IPS-NIHi11 (cell line): Measurements from ENCODE around the gene TMEM25.
"Not testable (repeated sequence)": the region's sequence is repeated elsewhere in the genome, so short reads cannot be mapped to it uniquely, and the experiment has no call there.

ENCODE experiments used
- DNase-seq: peaks from one replicate; pipeline ENCODE4 v3.0.0; 2012; ENCODE audit warnings: mixed read lengths, low spot score

Gene TMEM25

DNA sequence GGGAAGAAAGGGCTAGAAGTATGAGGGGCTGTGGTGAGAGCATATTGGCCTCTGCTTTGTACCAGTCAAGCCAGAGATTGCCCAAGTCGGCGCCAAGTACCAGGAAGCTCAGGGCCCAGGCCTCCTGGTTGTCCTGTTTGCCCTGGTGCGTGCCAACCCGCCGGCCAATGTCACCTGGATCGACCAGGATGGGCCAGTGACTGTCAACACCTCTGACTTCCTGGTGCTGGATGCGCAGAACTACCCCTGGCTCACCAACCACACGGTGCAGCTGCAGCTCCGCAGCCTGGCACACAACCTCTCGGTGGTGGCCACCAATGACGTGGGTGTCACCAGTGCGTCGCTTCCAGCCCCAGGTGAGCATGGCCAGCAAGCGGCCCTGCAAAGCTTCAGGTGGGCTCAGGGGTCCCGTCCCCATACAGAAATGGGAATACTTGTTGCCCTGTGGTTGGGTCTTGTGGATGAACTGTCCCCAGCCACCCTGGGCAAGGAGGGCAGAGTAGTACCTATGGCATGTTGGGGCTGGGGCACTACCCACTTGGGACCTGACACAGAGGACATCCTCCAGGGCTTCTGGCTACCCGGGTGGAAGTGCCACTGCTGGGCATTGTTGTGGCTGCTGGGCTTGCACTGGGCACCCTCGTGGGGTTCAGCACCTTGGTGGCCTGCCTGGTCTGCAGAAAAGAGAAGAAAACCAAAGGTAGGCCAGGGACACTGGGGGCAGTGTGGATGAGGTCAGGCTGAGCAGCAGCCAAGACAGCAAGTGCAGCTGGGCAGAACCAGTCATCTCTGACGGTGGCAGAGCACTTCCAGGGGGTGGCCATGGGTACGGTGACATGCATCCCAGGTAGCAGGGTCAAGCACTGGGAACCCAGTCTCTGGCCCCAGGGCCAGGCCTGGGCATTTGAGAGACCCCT, 2.1 kb downstream of the TMEM25 start:
- no peak for DNase-seq

DNA sequence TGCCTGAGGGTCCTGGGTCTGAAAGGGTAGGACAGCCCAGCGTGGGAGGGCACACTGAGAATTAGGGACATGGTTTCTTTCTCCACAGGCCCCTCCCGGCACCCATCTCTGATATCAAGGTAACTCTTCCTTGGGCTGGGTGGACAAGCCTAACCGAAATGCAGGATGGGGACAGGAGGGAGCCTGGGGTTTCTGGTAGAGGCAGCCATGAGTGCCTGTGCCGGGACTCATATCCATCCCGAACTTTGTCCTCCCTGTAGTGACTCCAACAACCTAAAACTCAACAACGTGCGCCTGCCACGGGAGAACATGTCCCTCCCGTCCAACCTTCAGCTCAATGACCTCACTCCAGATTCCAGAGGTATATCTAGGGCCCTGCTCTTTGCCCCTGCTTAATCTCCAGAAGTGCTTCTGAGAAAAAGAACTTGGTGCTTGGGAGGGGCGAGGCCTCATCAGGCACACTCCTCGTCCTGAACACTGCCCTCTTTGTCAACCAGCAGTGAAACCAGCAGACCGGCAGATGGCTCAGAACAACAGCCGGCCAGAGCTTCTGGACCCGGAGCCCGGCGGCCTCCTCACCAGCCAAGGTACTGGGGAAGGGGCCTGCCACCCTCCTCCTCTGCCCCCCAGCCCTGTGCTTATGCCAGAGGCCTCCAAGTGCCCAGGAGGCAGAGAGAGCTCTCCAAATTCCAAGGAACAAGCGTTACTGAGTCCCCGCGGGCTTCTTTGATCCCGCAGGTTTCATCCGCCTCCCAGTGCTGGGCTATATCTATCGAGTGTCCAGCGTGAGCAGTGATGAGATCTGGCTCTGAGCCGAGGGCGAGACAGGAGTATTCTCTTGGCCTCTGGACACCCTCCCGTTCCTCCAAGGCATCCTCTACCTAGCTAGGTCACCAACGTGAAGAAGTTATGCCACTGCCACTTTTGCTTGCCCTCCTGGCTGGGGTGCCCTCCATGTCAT, 3.1 kb downstream of the TMEM25 start:
- no peak for DNase-seq

DNA sequence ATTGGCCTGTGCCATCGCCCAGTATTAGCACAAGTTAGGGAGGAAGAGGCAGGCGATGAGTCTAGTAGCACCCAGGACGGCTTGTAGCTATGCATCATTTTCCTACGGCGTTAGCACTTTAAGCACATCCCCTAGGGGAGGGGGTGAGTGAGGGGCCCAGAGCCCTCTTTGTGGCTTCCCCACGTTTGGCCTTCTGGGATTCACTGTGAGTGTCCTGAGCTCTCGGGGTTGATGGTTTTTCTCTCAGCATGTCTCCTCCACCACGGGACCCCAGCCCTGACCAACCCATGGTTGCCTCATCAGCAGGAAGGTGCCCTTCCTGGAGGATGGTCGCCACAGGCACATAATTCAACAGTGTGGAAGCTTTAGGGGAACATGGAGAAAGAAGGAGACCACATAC, 4.3 kb downstream of the TMEM25 start:
- DNase-seq = no peak

DNA sequence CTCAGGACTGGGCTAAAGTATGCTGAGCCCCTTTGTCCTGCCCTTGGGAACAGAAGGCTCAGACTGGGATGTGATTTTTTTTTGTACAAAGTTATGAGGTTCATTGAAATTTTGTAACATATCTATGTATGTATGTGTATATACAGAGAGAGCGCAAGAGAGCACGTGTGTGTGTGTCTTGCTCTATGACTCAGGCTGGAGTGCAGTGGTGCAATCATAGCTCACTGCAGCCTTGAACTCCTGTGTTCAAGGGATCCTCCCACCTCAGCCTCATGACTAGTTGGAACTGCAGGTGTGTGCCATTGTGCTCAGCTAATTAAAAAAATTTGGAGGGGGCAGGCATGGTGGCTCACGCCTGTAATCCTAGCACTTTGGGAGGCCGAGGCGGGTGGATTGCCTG, 5.7 kb downstream of the TMEM25 start:
- no peak for DNase-seq

DNA sequence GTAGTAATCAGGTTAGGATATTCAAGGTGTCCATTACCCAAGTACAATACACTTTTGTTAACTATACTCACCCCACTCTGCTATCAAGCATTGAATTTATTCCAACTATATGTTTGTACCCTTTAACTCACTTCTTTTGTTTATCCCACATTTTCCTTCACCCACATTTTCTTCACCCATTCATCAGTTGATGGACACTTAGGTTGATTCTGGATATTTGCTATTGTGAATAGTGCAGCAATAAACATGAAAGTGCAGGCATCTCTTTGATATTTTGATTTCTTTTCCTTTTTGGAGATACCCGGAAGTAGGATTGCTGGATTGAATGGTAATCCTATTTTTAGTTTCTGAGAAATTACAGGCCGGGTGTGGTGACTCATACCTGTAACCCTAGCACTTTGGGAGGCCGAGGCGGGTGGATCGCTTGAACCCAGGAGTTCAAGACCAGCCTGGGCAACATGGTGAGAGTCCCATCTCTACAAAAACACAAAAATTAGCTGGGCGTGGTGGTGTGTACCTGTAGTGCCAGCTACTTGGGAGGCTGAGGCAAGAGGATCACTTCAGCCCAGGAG, 6.5 kb downstream of the TMEM25 start:
- no peak for DNase-seq

DNA sequence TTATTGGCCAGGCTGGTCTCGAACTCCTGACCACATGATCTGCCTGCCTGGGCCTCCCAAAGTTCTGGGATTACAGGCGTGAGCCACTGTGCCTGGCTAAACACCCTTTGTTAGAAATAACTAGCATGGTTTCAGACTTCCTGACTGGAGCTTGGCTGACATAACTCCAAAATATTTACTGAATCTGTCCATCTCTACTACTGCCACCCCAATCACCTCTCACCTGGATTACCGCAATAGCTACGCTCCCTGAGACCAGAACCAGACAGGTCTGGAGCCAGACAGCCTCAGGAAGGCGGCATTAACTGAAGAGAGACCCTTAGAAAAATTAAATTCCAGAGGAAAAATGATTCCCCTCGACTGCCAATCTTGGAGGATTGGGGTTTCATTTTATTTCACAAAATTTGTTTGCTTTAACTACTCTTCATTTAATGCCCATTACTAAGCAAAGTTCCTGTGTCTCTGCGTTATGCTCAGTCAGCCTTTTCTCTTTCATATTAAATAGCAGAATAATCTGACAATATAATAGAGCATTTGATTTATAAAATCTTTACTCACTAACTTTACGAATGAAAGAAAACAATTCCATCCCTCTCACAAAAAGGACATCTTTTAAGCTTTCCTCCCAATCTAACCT, 13.1 kb downstream of the TMEM25 start:
- no peak for DNase-seq

DNA sequence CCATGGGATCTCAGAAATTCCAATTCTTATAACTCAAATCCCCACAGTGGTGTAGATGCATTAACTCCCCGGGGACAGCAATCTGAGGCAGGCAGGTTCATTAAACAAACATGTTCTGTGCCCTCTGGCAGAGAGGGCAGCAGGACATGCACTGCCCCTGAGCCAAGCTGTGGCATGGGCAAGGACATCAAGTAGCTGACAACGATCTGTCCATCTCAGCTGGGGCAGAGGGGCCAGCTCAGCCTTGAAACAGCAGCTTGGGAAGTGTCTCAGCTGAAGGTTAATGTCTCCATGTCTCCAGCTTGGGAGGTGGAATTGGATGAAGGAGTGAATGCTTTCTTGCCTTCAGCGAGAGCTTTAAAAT, 13.6 kb downstream of the TMEM25 start:
- DNase-seq = no peak

DNA sequence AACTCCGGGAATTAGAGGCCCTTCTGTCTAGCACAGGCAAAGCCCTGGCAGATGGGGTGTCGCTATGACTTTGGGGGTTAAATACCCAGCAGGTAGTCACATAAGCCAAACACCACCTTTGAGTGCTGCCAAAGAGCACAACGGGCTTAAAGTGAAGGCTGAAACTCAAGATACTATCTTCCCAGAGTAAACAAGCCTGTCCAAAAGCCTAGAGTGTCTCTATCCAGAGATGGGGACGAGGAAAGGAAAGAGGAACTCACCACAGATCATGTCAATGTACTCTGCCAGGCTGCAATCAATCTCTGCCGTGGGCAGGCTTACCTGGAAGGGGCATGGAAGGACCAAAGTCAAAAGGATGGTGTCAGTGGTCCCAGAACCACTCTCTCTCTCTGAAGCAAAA, 14.5 kb downstream of the TMEM25 start:
- DNase-seq = no peak

DNA sequence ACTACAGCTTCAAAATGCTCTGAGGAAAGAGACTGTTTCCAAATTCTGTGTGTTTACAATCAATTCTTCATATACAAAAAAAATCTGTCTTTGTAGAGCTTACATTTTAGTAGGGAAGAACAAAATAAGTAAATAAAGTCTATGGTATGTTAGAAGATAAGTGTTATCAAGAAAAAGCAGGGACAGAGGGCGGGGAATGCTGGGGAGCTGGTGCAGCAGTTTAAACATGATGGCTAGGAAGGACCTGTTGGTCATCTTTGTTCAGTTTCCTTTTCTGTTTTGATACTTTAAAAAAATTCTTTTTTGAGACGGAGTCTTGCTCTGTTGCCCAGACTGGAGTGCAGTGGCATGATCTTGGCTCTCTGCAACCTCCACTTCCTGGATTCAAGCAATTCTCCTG, 16.1 kb downstream of the TMEM25 start:
- no peak for DNase-seq

DNA sequence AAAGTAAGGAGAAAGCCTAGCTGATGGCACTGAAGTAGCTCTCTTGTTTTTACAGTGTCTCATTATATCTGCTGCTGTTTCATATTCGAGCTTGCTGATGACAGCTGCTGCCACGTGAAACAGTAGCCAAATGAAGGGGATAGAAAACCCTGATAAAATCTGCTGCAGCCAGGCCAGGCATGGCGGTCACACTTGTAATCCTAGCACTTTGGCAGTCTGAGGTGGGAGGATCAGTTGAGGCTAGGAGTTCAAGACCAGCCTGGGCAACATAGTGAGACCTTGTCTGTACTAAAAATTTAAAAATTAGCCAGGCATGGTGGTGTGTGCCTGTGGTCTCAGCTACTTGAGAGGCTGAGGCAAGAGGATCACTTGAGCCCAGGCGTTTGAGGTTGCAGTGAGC, 21.3 kb downstream of the TMEM25 start:
- no peak for DNase-seq

DNA sequence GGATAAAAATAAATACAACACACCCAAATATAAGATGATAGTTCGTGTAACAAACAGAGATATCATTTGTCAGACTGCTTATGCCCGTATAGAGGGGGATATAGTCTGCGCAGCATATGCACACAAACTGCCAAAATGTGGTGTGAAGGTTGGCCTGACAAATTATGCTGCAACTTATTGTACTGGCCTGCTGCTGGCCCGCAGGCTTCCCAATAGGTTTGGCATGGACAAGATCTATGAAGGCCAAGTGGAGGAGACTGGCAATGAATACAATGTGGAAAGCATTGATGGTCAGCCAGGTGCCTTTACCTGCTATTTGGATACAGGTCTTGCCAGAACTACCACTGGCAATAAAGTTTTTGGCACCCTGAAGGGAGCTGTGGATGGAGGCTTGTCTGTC, 29.8 kb downstream of the TMEM25 start:
- DNase-seq = no peak

DNA sequence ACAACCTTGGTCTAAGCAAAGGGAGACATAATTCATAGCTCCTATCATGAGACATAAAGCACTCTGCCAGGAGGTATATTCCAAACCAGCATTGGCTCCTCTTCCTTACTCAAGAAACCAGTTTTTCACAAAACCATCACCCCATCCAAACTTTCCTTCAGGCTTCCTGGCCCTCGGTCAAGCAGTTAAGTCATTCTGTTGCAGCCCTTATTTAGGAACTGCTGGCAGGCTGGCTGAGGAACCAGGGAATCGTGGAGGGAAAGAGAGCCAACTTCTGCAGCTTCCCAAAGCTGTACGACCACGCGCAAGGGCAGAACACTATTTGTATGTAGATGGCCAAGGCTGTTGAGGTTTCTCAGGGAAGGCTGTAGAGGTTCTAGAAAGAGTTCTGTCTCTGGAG, 34.1 kb downstream of the TMEM25 start:
- no peak for DNase-seq

DNA sequence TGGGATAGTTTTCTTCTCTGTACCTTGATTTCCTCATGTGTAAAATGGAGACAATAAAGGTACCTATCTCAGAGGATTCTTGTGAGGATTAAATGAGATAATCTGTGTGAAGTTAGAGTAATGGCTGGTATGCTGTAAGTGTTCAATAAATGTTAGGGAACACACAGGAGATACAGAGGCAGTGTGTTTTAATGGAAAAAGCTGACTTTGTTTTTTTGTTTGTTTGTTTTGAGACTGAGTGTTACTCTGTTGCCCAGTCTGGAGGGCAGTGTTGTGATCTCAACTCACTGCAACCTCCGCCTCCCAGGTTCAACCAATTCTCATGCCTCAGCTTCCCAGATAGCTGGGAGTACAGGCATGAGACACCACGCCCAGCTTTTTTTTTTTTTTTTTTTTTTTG, 38.7 kb downstream of the TMEM25 start:
- DNase-seq = no peak

DNA sequence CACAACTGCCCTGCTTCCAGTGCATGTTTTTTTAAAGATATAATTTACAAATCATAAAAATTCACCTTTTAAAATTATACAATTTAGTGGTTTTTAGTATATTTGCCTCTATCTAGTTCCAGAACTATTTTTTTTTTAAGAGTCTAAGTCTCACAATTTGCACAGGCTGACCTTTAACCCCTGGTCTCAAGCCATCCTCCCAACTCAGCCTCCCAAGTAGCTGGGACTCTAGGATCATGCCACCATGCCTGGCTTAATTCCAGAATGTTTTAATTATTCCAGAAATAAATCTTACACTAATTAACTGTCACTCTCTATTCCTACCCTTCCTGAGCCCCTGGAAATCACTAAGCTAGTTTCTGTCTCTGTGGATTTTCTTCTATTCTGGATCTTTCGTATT, 39.8 kb downstream of the TMEM25 start:
- DNase-seq = no peak

DNA sequence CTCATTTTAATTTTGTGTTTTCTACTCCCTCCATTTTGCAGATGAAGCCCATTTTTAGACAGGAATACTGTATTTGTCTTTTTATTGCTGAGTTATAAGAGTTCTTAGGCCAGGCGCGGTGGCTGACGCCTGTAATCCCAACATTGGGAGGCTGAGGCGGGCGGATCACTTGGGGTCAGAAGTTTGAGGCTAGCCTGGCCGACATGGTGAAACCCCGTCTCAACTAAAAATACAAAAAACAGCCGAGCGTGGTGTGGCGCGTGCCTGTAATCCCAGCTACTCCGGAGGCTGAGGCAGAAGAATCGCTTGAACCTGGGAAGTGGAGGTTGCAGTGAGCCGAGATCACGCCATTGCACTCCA, 40.7 kb downstream of the TMEM25 start:
- DNase-seq = not testable (repeated sequence)

DNA sequence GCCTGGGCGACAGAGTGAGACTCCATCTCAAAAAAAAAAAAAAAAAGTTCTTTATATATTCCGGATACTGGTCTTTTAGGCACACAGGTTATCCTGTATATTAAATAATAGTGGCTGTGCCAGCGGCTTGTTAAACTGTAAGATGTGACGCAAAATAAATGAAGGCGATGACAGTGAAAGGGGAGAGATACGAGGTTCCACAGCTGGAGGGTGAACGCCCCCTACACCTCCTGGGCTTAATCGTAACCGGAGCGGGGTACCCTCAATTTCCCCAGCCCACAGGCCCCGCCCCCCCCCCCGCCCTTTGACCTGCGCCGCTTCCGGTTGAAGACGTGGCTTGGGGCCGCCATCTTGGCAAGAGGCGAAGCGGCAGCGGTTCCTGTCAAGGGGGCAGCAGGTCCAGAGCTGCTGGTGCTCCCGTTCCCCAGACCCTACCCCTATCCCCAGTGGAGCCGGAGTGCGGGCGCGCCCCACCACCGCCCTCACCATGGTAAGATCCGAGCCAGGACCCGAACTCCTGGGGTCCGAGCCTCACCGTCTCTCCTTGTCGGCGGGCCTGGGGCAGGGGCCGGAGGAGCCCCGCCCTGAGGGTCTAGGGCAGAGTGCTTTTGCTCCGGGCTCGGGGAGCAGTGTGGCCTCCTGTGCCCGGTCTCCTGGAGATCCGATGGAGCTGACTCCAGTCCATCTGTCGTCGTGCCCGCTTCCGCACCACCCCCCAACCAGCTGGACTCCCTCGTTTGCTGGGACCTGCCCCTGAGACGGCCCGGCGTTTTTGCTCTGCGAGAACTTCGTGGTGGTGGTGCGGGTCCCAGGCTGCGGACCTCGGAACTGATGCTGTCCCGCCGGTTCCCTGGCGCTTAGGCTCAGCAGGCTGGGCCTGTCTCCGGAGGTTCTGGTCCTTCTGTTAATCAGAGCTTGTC, 41.3 kb downstream of the TMEM25 start, which contains the start of gene ARCN1:
TSS of gene ARCN1 (plus strand) at position 349 of the 920 bp plus-strand sequence. CDS start at position 488, 139 bp downstream.
- peak; percentile 91 for DNase-seq

DNA sequence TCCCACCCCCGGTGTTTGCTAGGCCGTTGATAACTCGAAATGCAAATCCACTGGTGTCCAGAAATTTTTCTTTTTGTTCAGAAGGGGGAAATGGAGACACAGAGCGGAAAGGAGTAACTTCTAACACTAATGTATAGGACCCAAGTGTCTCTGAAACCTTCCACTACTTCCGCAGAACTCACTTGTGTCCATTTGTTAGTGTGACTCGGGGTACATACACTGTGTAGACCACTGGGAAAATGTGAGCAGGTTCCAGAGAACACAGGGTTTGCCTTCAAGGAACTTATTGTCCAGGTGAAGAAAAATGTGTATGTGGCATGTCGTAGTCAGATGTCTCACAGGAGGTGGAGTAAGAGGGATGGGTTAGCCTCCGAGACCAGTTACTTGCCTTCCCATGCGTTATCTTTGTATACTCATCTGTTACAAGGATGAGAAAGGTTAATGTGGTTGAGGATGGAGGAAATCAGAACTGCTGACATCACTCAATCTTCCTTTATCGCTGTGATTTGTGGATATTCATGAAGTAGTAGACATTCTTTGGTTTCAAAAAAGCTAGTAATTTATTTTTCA, 42.1 kb downstream of the TMEM25 start:
- peak; percentile 22 for DNase-seq

DNA sequence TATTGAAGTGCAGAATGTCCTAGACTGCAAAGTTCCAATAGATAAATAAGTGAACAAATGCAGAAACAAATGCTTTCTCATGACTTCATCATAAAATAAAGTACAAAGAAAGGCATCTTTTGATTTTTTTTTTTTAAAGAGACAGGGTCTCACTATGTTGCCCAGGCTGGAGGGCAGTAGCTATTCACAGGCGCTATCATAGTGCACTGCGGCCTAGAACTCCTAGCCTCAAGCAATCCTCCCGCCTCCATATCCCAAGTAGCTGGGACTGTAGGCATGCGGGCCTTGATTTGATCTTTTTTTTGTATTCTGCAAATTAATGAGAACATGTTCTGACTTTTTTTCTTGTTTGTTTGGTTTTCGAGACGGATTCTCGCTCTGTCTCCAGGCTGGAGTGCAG, 43.6 kb downstream of the TMEM25 start:
- DNase-seq = no peak

DNA sequence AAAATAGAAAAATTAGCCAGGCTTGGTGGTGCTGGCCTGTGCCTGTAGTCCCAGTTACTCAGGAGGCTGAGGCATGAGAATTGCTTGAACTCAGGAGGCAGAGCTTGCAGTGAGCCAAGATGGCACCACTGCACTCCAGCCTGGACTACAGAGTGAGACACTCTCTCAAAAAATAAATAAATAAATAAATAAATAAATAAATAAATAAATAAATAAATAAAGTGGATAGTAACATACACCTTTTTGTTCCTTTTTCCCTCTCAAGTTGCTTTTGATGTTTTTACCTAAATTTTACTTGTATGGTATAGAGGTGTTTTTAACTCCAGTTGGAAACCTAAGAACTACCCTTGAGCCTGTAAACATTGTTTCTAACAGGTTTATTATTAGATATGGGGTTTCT, 47.0 kb downstream of the TMEM25 start:
- DNase-seq = not testable (repeated sequence)

DNA sequence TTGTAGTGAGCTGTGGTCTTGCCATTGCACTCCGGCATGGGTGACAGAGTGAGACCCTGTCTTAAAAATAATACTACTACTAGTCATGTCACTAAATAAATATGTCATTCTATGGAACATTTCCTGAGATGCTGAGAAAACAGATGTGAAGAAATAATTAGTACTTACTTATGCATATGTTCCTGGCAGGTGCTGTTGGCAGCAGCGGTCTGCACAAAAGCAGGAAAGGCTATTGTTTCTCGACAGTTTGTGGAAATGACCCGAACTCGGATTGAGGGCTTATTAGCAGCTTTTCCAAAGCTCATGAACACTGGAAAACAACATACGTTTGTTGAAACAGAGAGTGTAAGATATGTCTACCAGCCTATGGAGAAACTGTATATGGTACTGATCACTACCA, 50.1 kb downstream of the TMEM25 start:
- no peak for DNase-seq
